Endothelial cell of umbilical vein (primary cell): ENCODE data around the gene C14orf180.

Source experiments
- CTCF ChIP-seq, 2 donors: IDR thresholded peaks; 1 replicate in 1 of 2; 2 replicates in 1 of 2; pipeline ENCODE4 v1.5.1; 2011; ENCODE audit warnings: low read length in 2 of 2, mild to moderate bottlenecking in 2 of 2, moderate library complexity in 2 of 2, control low read depth in 1 of 2, inconsistent platforms in 1 of 2, low read depth in 1 of 2; ENCODE audit not compliant: insufficient read depth in 1 of 2; ENCODE audit errors: extremely low read depth in 1 of 2
- EZH2 ChIP-seq: IDR thresholded peaks from 2 replicates; pipeline ENCODE4 v1.6.1; 2012; ENCODE audit warnings: borderline replicate concordance, low read depth, mild to moderate bottlenecking, moderate library complexity, low read length, inconsistent platforms; ENCODE audit not compliant: severe bottlenecking
- FOS ChIP-seq: IDR thresholded peaks from 2 replicates; pipeline ENCODE4 v1.6.1; 2011; ENCODE audit warnings: mild to moderate bottlenecking, low read length, moderate library complexity, borderline replicate concordance; ENCODE audit not compliant: insufficient read depth
- JUN ChIP-seq: IDR thresholded peaks from 2 replicates; pipeline ENCODE4 v1.6.1; 2011; ENCODE audit warnings: borderline replicate concordance, low read depth; ENCODE audit not compliant: insufficient read length, insufficient read depth
- MAX ChIP-seq: IDR thresholded peaks from 2 replicates; pipeline ENCODE4 v1.6.1; 2011; ENCODE audit not compliant: insufficient read depth, insufficient read length
- MYC ChIP-seq: IDR thresholded peaks from one replicate; pipeline ENCODE4 v1.6.1; 2011; ENCODE audit warnings: mild to moderate bottlenecking, low read depth, low read length
- POLR2A ChIP-seq: IDR thresholded peaks from 2 replicates; pipeline ENCODE4 v1.6.1; 2012; ENCODE audit warnings: low read depth, mild to moderate bottlenecking, control low read depth, low read length
- POLR2AphosphoS5 ChIP-seq: IDR thresholded peaks from 2 replicates; pipeline ENCODE4 v1.6.1; 2012; ENCODE audit warnings: low read depth, mild to moderate bottlenecking, control low read depth, low read length, moderate library complexity; ENCODE audit not compliant: insufficient read depth

GRCh38 chr14:104532191-104532555 is 47.4 kb upstream of the C14orf180 start:
- no peak for TF ChIP-seq CTCF (IDR thresholded peaks at IDR 0.05; ENCODE audit: extremely low read depth in 1 of 2, insufficient read depth in 1 of 2, low read depth in 1 of 2, low read length in 2 of 2)
- TF ChIP-seq POLR2A, result no peak
- no peak for TF ChIP-seq FOS
- no peak for TF ChIP-seq MAX
- no peak for TF ChIP-seq POLR2AphosphoS5
- TF ChIP-seq EZH2, result no peak
- TF ChIP-seq MYC, result no peak
- TF ChIP-seq JUN, result no peak
